CD4-positive, alpha-beta T cell treated with Interleukin-10 for 1 hour (primary cell): ENCODE data around the gene FBXO39.
"Not testable (repeated sequence)": the region's sequence is repeated elsewhere in the genome, so short reads cannot be mapped to it uniquely, and the experiment has no call there.

Experiments used
- DNase-seq: peaks from one replicate; pipeline ENCODE4 v3.0.0-alpha.2; 2020

The FBXO39 gene

DNA sequence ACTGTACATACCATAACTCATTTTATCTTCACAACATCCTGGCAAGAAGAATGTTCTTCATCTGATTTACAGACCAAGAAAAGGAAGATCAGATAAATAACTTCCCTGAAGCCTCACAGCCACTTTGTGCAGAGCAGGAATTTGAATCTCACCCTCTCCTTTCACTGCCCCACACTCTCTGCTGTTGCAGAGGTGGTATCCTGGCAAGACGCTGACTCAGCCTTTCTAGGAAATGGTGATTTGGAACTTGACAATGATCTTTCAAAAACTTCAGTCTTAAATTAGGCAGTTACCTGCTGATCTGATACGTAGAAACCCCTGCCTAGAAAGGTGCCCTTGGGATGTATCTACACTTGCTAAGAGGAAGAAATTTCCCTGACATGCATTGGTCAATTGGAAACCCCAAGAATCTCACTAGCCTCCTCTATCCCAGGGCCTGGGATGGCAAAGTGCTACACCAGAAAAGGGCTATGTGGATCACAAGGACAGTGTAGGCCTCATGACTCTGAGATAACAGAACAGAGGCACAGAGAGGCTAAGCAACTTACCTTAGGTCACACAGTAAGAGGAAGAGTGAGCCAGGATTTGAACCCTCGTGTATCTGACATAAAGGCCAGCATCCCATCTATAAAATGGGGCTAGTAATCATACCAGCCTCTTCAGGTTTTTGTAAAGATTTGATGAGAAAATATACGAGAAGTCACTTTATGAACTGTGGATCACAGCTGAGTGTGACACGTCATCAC, 17.9 kb downstream of the FBXO39 start:
- DNase-seq, result no peak

DNA sequence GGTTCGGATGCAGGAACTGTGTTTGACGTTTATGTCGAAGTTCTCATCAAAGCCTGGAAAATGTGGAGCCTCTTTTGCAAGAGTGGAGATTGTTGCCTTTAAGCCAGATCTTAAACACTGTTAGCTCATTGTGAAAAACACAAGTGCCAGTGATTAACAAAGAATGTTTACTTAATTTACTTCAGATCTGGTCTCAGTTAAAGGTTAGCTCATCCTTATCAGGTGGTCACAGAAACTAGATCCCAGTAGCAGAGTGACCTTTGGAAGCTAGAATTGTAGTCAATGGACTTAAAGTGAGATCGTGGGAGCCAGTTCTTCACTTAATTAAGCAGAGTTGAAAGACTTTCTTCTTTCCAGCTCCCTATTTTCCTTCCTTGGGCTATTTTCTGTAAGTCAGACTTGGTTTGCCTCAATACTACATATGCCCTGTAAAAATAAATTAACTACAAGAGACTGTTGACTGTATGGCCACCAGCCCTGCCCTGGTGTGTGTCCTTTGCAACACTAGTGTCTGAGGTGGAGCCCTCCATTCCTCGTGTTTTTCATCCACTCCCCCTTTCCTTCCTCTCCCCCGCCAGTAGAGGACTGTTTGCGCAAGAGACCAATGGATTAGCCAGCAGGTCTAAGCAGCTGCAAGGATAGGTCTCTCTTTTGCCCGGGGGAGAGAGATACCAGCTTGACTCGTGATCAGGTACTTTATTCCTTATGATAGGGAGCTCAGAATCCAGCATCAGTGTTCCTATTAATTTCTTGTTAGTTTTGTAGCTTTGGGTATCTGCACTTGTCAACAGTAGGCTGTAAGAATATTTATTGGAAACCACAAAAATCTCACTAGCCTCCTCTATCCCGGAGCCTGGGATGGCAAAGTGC, 20.2 kb downstream of the FBXO39 start:
- DNase-seq, result no peak

DNA sequence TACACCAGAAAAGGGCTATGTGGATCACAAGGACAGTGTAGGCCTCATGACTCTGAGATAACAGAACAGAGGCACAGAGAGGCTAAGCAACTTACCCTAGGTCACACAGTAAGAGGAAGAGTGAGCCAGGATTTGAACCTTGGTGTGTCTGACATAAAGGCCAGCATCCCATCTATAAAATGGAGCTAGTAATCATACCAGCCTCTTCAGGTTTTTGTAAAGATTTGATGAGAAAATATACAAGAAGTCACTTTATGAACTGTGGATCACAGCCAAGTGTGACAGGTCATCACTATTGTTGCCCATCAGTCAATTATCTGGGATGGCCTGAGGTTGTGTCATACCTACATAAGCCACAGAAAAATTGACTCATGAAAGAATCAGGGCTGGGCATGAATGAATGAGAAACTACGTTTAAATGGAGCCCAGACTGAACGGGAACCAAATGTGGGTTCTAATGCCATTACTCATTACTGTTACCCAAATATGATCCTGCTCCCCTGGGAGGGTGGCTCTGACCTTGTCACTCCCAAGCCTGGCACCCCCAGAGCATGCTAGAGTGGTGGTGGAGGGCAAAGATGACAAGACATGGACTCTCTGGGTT, 21.0 kb downstream of the FBXO39 start:
- DNase-seq, result no peak

DNA sequence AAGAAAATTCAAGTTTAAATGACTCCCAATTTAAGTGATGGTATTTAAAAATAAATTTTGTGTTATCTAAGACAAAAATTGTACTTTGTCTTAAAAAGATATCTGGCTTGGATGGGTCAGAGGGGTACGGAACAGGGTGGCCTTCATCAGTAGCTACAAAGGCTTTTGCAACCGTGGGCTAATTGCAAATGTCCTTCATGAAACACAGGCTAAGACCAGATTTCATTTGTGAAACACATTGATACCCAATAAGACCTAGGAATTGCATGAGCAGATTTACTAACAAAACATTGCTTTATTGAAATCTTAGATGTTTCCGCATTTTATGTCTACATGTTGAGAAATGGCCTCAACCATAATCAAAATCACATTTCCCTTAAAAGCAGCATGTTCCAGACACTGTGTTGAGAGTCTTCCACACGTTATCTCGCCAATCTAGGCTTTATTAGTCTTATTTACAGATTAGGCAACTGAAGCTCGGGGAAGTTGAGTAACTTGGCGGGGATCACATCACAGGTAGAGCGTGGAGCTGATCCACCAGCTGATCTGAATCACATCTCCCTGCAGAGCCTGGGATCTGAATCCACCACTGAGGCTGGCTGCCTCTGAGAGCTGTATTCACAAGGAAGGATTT, 21.8 kb downstream of the FBXO39 start:
- no peak for DNase-seq

DNA sequence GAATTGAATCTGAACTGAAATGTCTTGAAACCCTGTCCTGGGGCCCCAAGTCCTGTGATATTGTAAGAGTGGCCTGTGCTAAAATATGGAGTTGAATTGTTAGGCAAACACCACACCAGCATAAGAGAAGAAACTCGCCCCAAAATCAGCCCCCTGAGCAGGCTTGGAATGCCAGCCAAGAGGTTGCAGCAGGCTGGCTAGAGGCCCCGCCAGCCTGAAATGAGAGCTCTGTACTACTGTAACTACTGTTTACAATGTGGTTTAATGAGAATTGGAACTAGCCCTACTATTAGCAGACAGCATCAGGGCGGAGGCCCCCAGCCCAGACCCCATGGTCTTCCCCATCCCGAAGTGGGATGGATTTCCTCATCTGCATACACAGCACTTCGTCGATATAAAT, 23.7 kb downstream of the FBXO39 start:
- no peak for DNase-seq

DNA sequence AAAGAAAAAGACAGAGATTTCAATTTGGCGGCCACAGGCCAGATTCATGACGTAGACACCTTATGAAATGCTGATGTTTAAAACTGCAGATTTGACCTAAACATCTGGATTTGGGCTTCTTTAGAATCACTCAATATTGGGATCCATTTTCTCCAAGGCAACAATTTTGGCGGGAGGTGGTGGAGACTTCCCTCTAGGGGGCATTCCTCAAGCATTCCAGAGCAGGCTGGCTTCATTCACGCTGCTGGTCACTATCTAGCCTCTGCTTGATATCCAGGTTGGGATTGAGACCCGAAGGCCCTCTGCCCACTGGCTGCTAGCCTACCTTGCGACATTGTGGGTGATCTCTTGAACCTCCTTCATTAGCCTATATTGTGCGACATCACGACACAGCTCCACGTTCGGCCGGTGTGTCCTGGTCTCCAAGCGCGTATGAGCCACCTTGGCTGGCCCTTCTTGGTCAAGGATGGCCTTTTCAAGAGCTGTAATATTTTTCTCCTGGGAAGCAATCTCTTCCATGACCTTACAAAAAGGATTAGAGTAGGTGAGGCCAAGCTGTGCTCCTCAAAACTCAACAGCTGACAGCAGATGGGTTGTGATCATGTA, 24.5 kb downstream of the FBXO39 start:
- DNase-seq, result no peak

DNA sequence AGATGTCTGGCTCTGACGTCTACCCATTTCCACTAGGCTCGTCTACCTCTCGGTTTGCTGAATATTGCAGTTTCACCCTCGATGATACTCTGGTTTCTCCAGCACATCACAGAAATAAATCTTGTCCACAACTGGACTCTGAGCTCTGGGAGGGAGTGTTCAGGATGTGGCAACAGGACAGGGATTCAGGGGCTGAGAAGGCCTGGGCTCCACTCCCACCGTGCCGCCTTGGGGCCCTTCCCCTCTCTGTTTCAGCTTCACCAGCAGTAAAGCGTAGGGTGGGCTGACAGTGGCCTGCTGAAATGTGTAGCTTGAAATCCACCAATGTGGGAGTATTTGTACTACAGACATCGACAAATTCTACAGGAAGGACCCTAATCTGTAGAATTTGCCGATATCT, 35.5 kb downstream of the FBXO39 start:
- no peak for DNase-seq

DNA sequence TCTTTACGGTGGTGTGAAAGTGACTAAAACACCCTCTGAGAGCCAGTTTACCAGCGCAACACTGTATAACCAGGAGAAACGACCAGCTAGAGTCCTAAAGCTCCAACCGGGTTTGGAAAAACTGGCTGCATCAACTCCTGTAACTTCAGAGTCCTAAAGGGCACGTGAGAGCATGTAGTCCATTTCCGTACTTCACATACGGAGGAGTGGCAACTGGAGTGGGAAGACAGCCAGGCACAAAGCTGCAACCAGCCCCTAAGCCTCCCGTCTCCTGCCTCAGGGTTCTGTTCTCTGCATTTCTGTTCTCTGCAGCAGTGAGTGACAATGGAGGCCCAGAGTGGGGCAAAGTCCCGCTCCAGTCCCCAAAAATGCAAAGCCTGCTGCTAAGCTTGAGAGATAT, 36.3 kb downstream of the FBXO39 start:
- DNase-seq, result no peak

DNA sequence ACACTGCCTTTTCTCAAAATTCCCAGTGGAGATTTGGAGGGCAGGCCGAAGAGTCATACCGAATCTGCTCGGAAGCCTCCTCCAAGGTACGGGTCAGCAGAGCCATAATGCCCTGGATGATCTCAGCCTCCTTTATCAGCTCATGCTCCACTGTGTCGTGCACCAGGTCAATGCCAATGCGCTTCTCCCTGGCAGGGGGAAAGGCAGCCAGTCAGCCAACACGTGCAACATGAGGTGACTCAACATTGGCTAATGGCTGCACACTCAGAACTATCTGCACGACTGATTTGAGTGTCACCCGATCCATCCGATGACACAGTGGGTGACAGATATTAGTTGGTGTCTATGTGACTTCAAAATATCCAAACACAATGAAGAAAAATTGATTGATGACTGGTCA, 39.8 kb downstream of the FBXO39 start:
- no peak for DNase-seq

DNA sequence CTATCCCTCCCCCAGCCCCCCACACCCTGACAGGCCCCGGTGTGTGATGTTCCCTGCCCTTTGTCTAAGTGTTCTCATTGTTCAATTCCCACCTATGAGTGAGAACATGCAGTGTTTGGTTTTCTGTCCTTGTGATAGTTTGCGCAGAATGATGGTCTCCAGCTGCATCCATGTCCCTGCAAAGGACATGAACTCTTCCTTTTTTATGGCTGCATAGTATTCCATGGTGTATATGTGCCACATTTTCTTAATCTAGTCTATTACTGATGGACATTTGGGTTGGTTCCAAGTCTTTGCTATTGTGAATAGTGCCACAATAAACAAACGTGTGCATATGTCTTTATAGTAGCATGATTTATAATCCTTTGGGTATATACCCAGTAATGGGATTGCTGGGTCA, 40.4 kb downstream of the FBXO39 start:
- DNase-seq, result not testable (repeated sequence)

DNA sequence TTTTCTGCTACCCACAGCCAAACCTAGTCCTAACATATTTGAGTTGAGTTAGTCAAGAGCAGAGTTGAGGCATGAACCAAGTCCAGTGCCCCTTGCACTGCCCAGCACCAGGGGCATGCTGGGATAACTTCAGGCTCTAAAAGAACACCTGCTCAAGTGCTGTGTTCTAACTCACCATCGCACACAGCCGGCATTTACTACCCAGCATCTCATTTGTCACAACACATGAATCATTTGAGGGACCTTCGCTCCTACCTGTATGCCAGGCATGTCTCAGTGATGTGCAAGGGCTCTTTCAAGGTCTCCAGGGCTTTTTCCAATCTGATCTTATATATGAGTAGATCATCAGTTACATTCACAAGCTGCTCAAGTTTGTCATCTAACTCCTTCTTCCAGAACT, 42.9 kb downstream of the FBXO39 start:
- DNase-seq, result no peak

DNA sequence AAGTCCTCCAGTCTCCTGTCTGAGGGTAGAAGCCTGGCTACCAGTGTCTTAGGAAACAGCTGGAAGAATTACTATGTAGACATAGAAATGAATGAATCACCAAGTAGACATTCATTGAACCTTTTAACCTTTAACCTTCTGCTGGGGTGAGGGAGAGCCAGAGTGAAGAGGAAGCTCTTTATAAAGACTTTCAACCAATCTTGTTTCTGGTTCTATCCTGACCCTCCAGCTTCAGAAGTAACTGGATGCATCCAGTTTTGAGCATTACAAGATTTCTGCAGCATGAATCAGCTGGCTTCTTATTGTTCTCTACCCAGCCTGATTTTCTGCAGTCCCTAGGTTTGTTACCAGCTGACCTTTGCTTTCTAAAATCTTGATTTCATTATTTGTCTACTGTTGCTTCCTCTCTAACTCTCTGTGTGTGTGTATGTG, 47.0 kb downstream of the FBXO39 start:
- DNase-seq, result no peak

DNA sequence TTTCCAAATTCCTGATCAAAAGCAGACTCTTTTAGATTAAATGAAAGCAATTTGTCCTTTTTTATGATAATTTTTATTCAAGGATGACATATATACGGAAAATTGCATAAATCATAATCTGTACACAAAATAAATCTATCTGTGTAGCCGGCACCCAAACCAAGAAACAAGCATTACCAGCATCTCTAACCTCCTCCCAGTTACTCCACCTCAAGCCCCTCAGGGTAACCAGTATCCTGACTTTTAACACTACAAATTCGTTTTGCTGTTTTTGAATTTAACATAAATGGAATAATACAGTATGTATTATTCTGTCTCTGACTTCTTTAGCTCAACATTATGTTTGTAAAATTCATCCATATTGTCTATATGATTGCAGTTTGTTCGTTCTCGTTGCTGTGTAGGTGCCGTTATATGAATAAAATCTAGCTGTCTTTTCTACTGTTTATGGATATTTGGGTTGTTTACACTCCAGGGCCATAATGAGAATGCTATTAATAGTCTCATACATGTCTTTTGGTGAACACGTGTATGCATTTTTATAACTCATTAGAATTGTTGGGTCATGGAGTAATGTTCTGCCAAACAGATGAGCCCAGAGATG, 54.5 kb downstream of the FBXO39 start:
- no peak for DNase-seq

DNA sequence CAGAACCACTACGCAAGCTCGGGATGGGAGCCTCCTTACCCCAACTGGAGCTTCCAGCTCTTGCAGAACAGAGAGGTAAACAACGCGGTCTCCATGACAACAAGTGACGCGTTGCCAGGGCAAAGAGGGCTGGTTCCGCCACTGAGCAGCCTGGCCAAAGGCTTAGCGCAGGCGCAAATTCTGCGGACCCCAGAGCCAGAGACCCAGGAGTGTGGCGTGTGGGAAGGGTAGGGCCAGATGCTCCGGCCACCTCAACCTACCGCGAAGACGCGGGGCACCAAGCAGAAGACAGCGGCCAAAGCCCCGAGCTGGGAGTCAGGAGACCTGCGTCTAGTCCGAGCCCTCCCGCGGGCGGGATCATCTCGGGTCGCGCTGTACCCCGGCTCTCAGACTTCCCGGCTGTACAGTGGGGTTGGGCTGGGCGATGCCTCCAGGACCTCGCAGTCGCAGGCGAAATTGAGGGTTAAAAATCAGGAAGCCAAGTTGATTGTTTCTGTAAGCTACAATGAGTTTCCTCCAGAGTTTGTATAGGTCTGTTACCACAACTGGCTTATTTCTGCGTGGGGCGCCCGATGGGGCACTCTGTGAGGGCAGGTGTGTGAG, 55.7 kb downstream of the FBXO39 start, which contains the start of gene TEKT1:
TEKT1 (minus strand) TSS at position 69 of the 603 bp plus-strand sequence. CDS start 1,353 bp downstream, outside the sequence.
- DNase-seq, result peak; percentile 81
